A549 (cell line): ENCODE data around the gene SRI. TPM values are rescaled to one million over a fixed set of nuclear protein-coding genes. Genes with fewer than 3 reads are reported as not detected.

Experiments used
- ATAC-seq, 2 experiments: fragments of 200-7000 bp in 1 of 2; fragments of >200 bp in 1 of 2; cut with Nextera tagmentation in 1 of 2; cut with Tn5 transposase in 1 of 2; 3 replicates each; pipeline versions ENCODE4 v1.8.0 to v1.9.1; 2018 to 2020; ENCODE audit warnings: mild to moderate bottlenecking in 1 of 2, moderate library complexity in 1 of 2
- CTCF ChIA-PET: fragments of 300-600 bp; sonication (Branson Sonifier 250); formaldehyde crosslinking; extraction: SDS; loops from one replicate; lab custom pipeline; 2021; ENCODE audit warnings: antibody characterized with exemption, inconsistent platforms; lab: Yijun Ruan, JAX
- POLR2A ChIA-PET: fragments of 350-600 bp; formaldehyde crosslinking; extraction: SDS; loops from one replicate; lab custom pipeline; 2021; ENCODE audit warnings: antibody characterized with exemption, inconsistent platforms; lab: Yijun Ruan, JAX
- DNase-seq, 2 experiments: peaks; one replicate each; pipeline versions ENCODE4 v3.0.0 to v3.0.0-alpha.2; 2011 to 2016; ENCODE audit warnings: low read depth in 1 of 2, low spot score in 1 of 2
- FAIRE-seq: peaks from 2 replicates; lab custom pipeline; 2011; peaks lifted over from hg19 to GRCh38; lab: Jason Lieb, UNC
- H3K27ac ChIP-seq, 2 experiments: fragments of >200 bp; sonication (Bioruptor Twin); formaldehyde crosslinking; 3 replicates each; pipeline ENCODE4 v1.5.1; 2016 to 2017
- H3K4me1 ChIP-seq: fragments of >200 bp; sonication (Bioruptor Twin); formaldehyde crosslinking; 3 replicates; pipeline ENCODE4 v1.6.1; 2016
- H3K4me2 ChIP-seq: fragments of >200 bp; sonication (Bioruptor Twin); formaldehyde crosslinking; 3 replicates; pipeline ENCODE4 v1.6.1; 2016
- H3K4me3 ChIP-seq: fragments of >200 bp; sonication (Bioruptor Twin); formaldehyde crosslinking; 3 replicates; pipeline ENCODE4 v1.5.1; 2016
- H3K9me3 ChIP-seq: fragments of >200 bp; sonication (Bioruptor Twin); formaldehyde crosslinking; 3 replicates; pipeline ENCODE4 v1.6.1; 2016
- BHLHE40 ChIP-seq: IDR thresholded peaks from 2 replicates; pipeline ENCODE4 v1.6.1; 2012; ENCODE audit warnings: low read depth, low read length, inconsistent platforms
- CBX2 ChIP-seq: fragments of 200-600 bp; sonication (generic); IDR thresholded peaks from 2 replicates; pipeline ENCODE4 v1.6.1; 2016; ENCODE audit warnings: low read depth, mild to moderate bottlenecking, borderline replicate concordance
- CHD2 ChIP-seq: fragments of 150-350 bp; IDR thresholded peaks from 2 replicates; pipeline ENCODE4 v1.6.1; 2014; ENCODE audit warnings: low read length; ENCODE audit not compliant: partially characterized antibody
- CHD4 ChIP-seq: fragments of 200-600 bp; sonication (generic); IDR thresholded peaks from 2 replicates; pipeline ENCODE4 v1.6.1; 2016; ENCODE audit warnings: antibody characterized with exemption, mild to moderate bottlenecking, borderline replicate concordance
- EP300 ChIP-seq, 2 experiments: fragments of >200 bp; sonication (Bioruptor Twin); formaldehyde crosslinking; IDR thresholded peaks; 2 replicates in 1 of 2; 3 replicates in 1 of 2; pipeline ENCODE4 v1.6.1; 2016 to 2017
- ESRRA ChIP-seq: fragments of 150-350 bp; IDR thresholded peaks from 2 replicates; pipeline ENCODE4 v1.6.1; 2014; ENCODE audit warnings: mild to moderate bottlenecking, low read length, borderline replicate concordance
- FOSB ChIP-seq: fragments of 250-450 bp; sonication (Bioruptor Pico); IDR thresholded peaks from 2 replicates; pipeline ENCODE4 v1.5.0; 2020; ENCODE audit warnings: mild to moderate bottlenecking, moderate library complexity
- HOXA7 ChIP-seq: fragments of 250-450 bp; sonication (Bioruptor Pico); IDR thresholded peaks from 2 replicates; pipeline ENCODE4 v1.5.0; 2020; ENCODE audit warnings: mild to moderate bottlenecking, moderate library complexity
- MAZ ChIP-seq: fragments of 150-350 bp; IDR thresholded peaks from 2 replicates; pipeline ENCODE4 v1.6.1; 2014; ENCODE audit warnings: antibody characterized with exemption, low read depth, low read length, borderline replicate concordance
- MYC ChIP-seq: IDR thresholded peaks from 2 replicates; pipeline ENCODE4 v1.6.1; 2012; ENCODE audit warnings: mild to moderate bottlenecking, inconsistent platforms, low read length, improper control_type of control experiment, borderline replicate concordance
- NFE2L2 ChIP-seq: fragments of 150-350 bp; conservative IDR thresholded peaks from 2 replicates; pipeline ENCODE4 v1.6.1; 2014; ENCODE audit warnings: low read length
- NPAS2 ChIP-seq: fragments of 250-450 bp; sonication (Bioruptor Pico); IDR thresholded peaks from 2 replicates; pipeline ENCODE4 v1.8.0; 2022; ENCODE audit warnings: mild to moderate bottlenecking, moderate library complexity, borderline replicate concordance
- NR3C1 ChIP-seq: fragments of >200 bp; sonication (Bioruptor Twin); formaldehyde crosslinking; IDR thresholded peaks from 3 replicates; pipeline ENCODE4 v1.6.1; 2017
- RAD21 ChIP-seq, 2 experiments: fragments of >200 bp in 1 of 2; sonication (Bioruptor Twin) in 1 of 2; formaldehyde crosslinking in 1 of 2; IDR thresholded peaks in 1 of 2; conservative IDR thresholded peaks in 1 of 2; 2 replicates in 1 of 2; 3 replicates in 1 of 2; pipeline ENCODE4 v1.6.1; 2012 to 2018; ENCODE audit warnings: inconsistent platforms in 1 of 2
- SMC3 ChIP-seq: fragments of >200 bp; sonication (Bioruptor Twin); formaldehyde crosslinking; IDR thresholded peaks from 3 replicates; pipeline ENCODE4 v1.6.1; 2018; ENCODE audit warnings: inconsistent platforms
- TFCP2L1 ChIP-seq: fragments of 250-450 bp; sonication (Bioruptor Pico); IDR thresholded peaks from 2 replicates; pipeline ENCODE4 v1.5.0; 2021; ENCODE audit warnings: mild to moderate bottlenecking
- TP53 ChIP-seq: fragments of 250-450 bp; sonication (Bioruptor Pico); IDR thresholded peaks from 2 replicates; pipeline ENCODE4 v1.5.0; 2021; ENCODE audit warnings: mild to moderate bottlenecking, moderate library complexity
- ZFP36 ChIP-seq: fragments of 450-650 bp; IDR thresholded peaks from 2 replicates; pipeline ENCODE4 v1.6.1; 2014; ENCODE audit warnings: borderline replicate concordance; ENCODE audit not compliant: partially characterized antibody
- ZNF302 ChIP-seq: fragments of 250-450 bp; sonication (Bioruptor Pico); IDR thresholded peaks from 2 replicates; pipeline ENCODE4 v1.9.0; 2021; ENCODE audit warnings: inconsistent platforms, mild to moderate bottlenecking, moderate library complexity
- ZSCAN20 ChIP-seq: fragments of 250-450 bp; sonication (Bioruptor Pico); IDR thresholded peaks from 2 replicates; pipeline ENCODE4 v1.8.0; 2022; ENCODE audit warnings: mild to moderate bottlenecking, moderate library complexity
- WGBS: methylation state at CpG from one replicate; pipeline ENCODE4 v1.1.6; 2017; ENCODE audit errors: missing lambda C conversion rate; 5-methylcytosine and 5-hydroxymethylcytosine counted together
- polyA plus RNA-seq, 4 experiments: library from polyadenylated mRNA; depleted of rRNA in 3 of 4; stranded (reverse); fragments of >200 nt; fragmentation: RNase III in 1 of 4; extraction: RNeasy Plus Mini Kit Qiagen cat#74134 plus additional on column Dnase treatment in 1 of 4; gene quantifications; 2 replicates in 3 of 4; 3 replicates in 1 of 4; pipeline ENCODE4 v1.2.3, GENCODE V29; 2011 to 2017
- TF ChIP-seq, protein P1 (sequence below): IDR thresholded peaks from 2 replicates; pipeline ENCODE4 v1.6.1; 2012; ENCODE audit warnings: low read depth, borderline replicate concordance
- TF ChIP-seq, protein P2 (sequence below): fragments of 450-650 bp; IDR thresholded peaks from 2 replicates; pipeline ENCODE4 v1.6.1; 2014; ENCODE audit warnings: antibody characterized with exemption
- TF ChIP-seq, protein P3 (sequence below): fragments of 150-350 bp; IDR thresholded peaks from 2 replicates; pipeline ENCODE4 v1.6.1; 2014; ENCODE audit warnings: low read depth, mild to moderate bottlenecking, low read length
- TF ChIP-seq, protein P4 (sequence below): IDR thresholded peaks from 2 replicates; pipeline ENCODE4 v1.6.1; 2012
- TF ChIP-seq, protein P5 (sequence below): fragments of >200 bp; sonication (Bioruptor Twin); formaldehyde crosslinking; IDR thresholded peaks from 3 replicates; pipeline ENCODE4 v1.5.1; 2016

SRI gene
- polyA plus RNA-seq, 2 of the 4 experiments (the other 2 are of a cell fraction), result 87.2 to 164 TPM

DNA sequence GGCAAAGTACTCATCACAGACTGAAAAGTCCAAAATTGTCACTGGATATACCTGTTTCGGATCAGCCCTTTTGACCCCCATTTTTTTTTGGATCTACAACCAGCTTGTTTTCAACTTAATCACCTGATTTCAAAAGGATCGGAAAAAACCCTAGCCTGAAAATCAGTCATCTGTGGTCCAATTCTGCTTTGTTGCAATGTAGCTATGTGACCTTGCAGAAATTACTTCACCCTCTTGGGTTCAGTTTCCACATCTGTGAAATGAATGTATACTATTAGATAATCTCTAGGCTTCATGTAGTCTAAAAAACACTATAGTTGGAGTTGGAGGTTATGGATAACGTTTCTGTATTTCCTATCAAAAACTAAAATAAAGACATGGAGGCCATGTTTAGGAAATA, 49.7 kb upstream of the SRI start:
- ChIA-PET CTCF (no interaction called here), POLR2A (no interaction called here)
- H3K9me3 ChIP-seq, result no peaks in the 10 kb centered on the region
- no peak overlapping the region for H3K27ac ChIP-seq
- H3K4me1 ChIP-seq, result no peaks in the 10 kb centered on the region
- FAIRE-seq, result no peak
- ATAC-seq, result no peak
- H3K4me2 ChIP-seq, result no peak overlapping the region
- 30% methylated on average over 3 of the region's 3 CpGs for WGBS
- TF ChIP-seq, protein P1, sequence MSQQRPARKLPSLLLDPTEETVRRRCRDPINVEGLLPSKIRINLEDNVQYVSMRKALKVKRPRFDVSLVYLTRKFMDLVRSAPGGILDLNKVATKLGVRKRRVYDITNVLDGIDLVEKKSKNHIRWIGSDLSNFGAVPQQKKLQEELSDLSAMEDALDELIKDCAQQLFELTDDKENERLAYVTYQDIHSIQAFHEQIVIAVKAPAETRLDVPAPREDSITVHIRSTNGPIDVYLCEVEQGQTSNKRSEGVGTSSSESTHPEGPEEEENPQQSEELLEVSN, result no peak
- TF ChIP-seq MAZ, result no peak
- no peak for TF ChIP-seq BHLHE40
- no peak for TF ChIP-seq NPAS2 (CRISPR knock-in tag)
- no peak for TF ChIP-seq ZSCAN20 (CRISPR knock-in tag)
- no peak for TF ChIP-seq HOXA7
- no peak overlapping the region for H3K4me3 ChIP-seq
- no peak for DNase-seq

DNA sequence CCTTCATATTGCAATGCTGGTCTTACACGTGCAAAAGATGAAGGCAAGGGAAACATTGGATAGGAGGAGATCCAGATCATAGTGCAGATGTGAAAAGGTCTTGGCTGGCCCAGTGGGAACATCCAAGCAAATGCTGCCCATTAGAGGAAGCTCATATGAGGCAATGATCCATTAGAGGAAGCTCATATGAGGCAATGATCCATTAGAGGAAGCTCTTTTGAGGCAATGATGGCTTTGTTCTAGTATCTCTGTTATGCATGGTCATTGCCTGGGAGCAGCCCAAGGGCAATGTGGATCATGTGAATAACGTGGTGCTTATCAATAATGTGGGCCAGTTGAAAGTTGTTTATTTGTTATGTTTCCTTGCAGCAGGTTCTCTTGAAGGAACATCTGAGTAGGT, 49.0 kb upstream of the SRI start:
- 0% methylated on average over 2 of the region's 2 CpGs for WGBS
- CTCF ChIA-PET, result no interaction called here

DNA sequence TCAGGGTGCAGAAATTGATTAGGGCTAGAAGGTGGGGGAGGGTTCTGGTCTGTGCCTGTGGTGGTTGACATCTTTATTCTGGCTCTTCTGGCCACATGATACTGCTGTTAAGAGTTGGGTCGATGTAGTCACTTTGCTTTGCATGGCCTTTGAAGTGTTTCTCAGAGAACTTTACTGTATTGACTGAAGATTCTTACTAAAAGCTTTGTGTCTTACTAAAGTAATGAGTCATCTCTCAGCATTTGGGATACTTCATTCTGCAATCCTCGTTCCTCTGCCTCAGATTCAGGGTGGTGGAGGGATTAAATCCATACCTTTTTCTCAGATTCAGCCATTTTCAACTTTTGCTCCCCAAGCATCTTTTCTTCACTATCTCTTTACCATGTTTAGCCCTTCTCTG, 48.2 kb upstream of the SRI start:
- WGBS, result 0% methylated on average over 2 of the region's 2 CpGs
- FAIRE-seq (no peak), ATAC-seq (no peak)

More for the DNA sequence above, 49.0 kb upstream of the SRI start:
- POLR2A ChIA-PET, result no interaction called here
- Histone ChIP-seq H3K4me2 (no peak overlapping the region), H3K4me1 (no peaks in the 10 kb centered on the region), H3K27ac (no peak overlapping the region), H3K4me3 (no peak overlapping the region), H3K9me3 (no peaks in the 10 kb centered on the region)
- no peak for TF ChIP-seq EP300 (IDR thresholded peaks at IDR 0.05)
- TF ChIP-seq, protein P2, sequence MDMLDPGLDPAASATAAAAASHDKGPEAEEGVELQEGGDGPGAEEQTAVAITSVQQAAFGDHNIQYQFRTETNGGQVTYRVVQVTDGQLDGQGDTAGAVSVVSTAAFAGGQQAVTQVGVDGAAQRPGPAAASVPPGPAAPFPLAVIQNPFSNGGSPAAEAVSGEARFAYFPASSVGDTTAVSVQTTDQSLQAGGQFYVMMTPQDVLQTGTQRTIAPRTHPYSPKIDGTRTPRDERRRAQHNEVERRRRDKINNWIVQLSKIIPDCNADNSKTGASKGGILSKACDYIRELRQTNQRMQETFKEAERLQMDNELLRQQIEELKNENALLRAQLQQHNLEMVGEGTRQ, result no peak
- no peak for TF ChIP-seq ZSCAN20 (CRISPR knock-in tag)
- TF ChIP-seq NR3C1, result no peak
- TF ChIP-seq NFE2L2, result no peak
- TF ChIP-seq TP53 (CRISPR knock-in tag), result no peak
- TF ChIP-seq, protein P3, sequence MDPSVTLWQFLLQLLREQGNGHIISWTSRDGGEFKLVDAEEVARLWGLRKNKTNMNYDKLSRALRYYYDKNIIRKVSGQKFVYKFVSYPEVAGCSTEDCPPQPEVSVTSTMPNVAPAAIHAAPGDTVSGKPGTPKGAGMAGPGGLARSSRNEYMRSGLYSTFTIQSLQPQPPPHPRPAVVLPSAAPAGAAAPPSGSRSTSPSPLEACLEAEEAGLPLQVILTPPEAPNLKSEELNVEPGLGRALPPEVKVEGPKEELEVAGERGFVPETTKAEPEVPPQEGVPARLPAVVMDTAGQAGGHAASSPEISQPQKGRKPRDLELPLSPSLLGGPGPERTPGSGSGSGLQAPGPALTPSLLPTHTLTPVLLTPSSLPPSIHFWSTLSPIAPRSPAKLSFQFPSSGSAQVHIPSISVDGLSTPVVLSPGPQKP, result no peak
- no peak for TF ChIP-seq TFCP2L1 (CRISPR knock-in tag)
- no peak for TF ChIP-seq CHD4
- no peak for TF ChIP-seq RAD21 (conservative IDR thresholded peaks at IDR 0.05 in 1 of 2, IDR thresholded peaks at IDR 0.05 in 1 of 2)
- TF ChIP-seq ZFP36, result no peak
- FAIRE-seq (no peak), ATAC-seq (no peak), DNase-seq (no peak)

DNA sequence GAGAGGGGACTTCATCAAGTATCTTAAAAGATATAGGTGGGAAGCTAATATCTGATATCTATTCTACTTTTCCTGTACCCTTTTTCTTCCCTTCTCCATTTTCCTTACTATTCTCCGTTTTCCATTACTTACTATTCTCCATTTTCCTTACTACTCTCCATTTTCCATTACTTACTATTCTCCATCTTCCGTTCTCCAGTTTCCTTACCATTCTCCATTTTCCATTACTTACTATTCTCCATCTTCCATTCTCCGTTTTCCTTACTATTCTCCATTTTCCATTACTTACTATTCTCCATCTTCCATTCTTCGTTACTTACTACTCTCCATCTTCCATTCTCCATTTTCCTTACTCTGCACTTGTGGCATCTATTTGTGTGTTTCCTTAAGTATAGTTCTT, 47.6 kb upstream of the SRI start:
- FAIRE-seq, result no peak
- no peak for DNase-seq
- Histone ChIP-seq H3K27ac (no peak overlapping the region), H3K4me2 (no peak overlapping the region), H3K9me3 (no peaks in the 10 kb centered on the region), H3K4me1 (no peaks in the 10 kb centered on the region), H3K4me3 (no peak overlapping the region)
- 66% methylated on average over 4 of the region's 4 CpGs for WGBS
- ChIA-PET POLR2A (no interaction called here), CTCF (no interaction called here)
- TF ChIP-seq SMC3 (no peak), TP53 (CRISPR knock-in tag) (no peak), ZSCAN20 (CRISPR knock-in tag) (no peak), CHD2 (no peak), ZNF302 (CRISPR knock-in tag) (no peak), FOSB (CRISPR knock-in tag) (no peak), MYC (no peak), ESRRA (no peak)
- TF ChIP-seq, protein P4, sequence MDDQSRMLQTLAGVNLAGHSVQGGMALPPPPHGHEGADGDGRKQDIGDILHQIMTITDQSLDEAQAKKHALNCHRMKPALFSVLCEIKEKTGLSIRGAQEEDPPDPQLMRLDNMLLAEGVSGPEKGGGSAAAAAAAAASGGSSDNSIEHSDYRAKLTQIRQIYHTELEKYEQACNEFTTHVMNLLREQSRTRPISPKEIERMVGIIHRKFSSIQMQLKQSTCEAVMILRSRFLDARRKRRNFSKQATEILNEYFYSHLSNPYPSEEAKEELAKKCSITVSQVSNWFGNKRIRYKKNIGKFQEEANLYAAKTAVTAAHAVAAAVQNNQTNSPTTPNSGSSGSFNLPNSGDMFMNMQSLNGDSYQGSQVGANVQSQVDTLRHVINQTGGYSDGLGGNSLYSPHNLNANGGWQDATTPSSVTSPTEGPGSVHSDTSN, result no peak
- TF ChIP-seq, protein P5, sequence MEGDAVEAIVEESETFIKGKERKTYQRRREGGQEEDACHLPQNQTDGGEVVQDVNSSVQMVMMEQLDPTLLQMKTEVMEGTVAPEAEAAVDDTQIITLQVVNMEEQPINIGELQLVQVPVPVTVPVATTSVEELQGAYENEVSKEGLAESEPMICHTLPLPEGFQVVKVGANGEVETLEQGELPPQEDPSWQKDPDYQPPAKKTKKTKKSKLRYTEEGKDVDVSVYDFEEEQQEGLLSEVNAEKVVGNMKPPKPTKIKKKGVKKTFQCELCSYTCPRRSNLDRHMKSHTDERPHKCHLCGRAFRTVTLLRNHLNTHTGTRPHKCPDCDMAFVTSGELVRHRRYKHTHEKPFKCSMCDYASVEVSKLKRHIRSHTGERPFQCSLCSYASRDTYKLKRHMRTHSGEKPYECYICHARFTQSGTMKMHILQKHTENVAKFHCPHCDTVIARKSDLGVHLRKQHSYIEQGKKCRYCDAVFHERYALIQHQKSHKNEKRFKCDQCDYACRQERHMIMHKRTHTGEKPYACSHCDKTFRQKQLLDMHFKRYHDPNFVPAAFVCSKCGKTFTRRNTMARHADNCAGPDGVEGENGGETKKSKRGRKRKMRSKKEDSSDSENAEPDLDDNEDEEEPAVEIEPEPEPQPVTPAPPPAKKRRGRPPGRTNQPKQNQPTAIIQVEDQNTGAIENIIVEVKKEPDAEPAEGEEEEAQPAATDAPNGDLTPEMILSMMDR, result no peak
- TF ChIP-seq, protein P1, result no peak
- no peak for ATAC-seq

More for the DNA sequence above, 48.2 kb upstream of the SRI start:
- H3K4me1 ChIP-seq, result no peaks in the 10 kb centered on the region
- ChIA-PET POLR2A (no interaction called here), CTCF (no interaction called here)
- no peak overlapping the region for H3K4me3 ChIP-seq
- DNase-seq, result no peak
- H3K4me2 ChIP-seq, result no peak overlapping the region
- no peaks in the 10 kb centered on the region for H3K9me3 ChIP-seq
- H3K27ac ChIP-seq, result no peak overlapping the region
- no peak for TF ChIP-seq CBX2
